HCT116 (cell line): Measurements from ENCODE around the gene CCR2. TPM values are rescaled to one million over a fixed set of nuclear protein-coding genes. Genes with fewer than 3 reads are reported as not detected.

Source experiments
- ATAC-seq: fragments of 200-7000 bp; cut with Tn5 transposase; 2 replicates; pipeline ENCODE4 v1.9.1; 2020; ENCODE audit warnings: mild to moderate bottlenecking, moderate library complexity
- BruUV-seq: library from RNA; stranded (reverse); fragments of 400-500 nt; replicated peaks from 2 replicates; lab custom pipeline; 2021; lab: Mats Ljungman, UMichigan
- CTCF ChIA-PET: fragments of 300-600 bp; sonication (Branson Sonifier 250); formaldehyde crosslinking; loops from one replicate; lab custom pipeline; 2021; ENCODE audit warnings: antibody characterized with exemption; lab: Charles Lee
- POLR2A ChIA-PET: fragments of 300-600, 350-600 bp; sonication (Branson Sonifier 250); formaldehyde crosslinking; loops from one replicate; lab custom pipeline; 2021; ENCODE audit warnings: antibody characterized with exemption; lab: Charles Lee
- RAD21 ChIA-PET, 2 experiments: fragments of 300-600 bp; sonication (Branson Sonifier 250); formaldehyde crosslinking; loops; one replicate each; lab custom pipeline; 2023; ENCODE audit warnings: low total read pairs in 2 of 2; ENCODE audit not compliant: uncharacterized antibody in 2 of 2, unreplicated experiment in 2 of 2, low non-redundant PET in 1 of 2; lab: Charles Lee
- DNase-seq: peaks from one replicate; pipeline ENCODE4 v3.0.0-alpha.2; 2010; ENCODE audit warnings: low read depth, low spot score
- H2AFZ ChIP-seq: fragments of 200-600 bp; shearing (Covaris generic), sonication (generic); 2 replicates; pipeline ENCODE4 v1.6.1; 2017; ENCODE audit warnings: low read depth, mixed run types, mixed read lengths, antibody characterized with exemption, low read length; ENCODE audit not compliant: poor library complexity, severe bottlenecking
- H3K27ac ChIP-seq: 2 replicates; pipeline ENCODE4 v1.5.1; 2012; ENCODE audit warnings: low read depth, low read length
- H3K27me3 ChIP-seq: fragments of 200-600 bp; sonication (generic); 2 replicates; pipeline ENCODE4 v1.6.1; 2016; ENCODE audit warnings: mixed run types, low read length, mixed read lengths; ENCODE audit not compliant: insufficient read depth
- H3K36me3 ChIP-seq, 2 experiments: fragments of 200-500 bp in 1 of 2; fragments of 200-600 bp in 1 of 2; sonication (Bioruptor generic) in 1 of 2; sonication (generic) in 1 of 2; 2 replicates each; pipeline versions ENCODE4 v1.5.1 to v1.6.1; 2014 to 2016; ENCODE audit warnings: low read length in 2 of 2, inconsistent platforms in 1 of 2, mixed read lengths in 1 of 2, mixed run types in 1 of 2; ENCODE audit not compliant: insufficient read depth in 2 of 2, control insufficient read depth in 1 of 2
- H3K4me1 ChIP-seq, 2 experiments: fragments of 200-600 bp in 1 of 2; sonication (generic) in 1 of 2; 2 replicates each; pipeline versions ENCODE4 v1.5.1 to v1.6.1; 2012 to 2017; ENCODE audit warnings: low read length in 2 of 2, inconsistent platforms in 1 of 2, mild to moderate bottlenecking in 1 of 2, mixed read lengths in 1 of 2, mixed run types in 1 of 2, moderate library complexity in 1 of 2; ENCODE audit not compliant: insufficient read depth in 2 of 2, control insufficient read depth in 1 of 2
- H3K4me2 ChIP-seq: fragments of 200-600 bp; sonication (generic); 2 replicates; pipeline ENCODE4 v1.6.1; 2017; ENCODE audit warnings: mixed run types, low read length, mixed read lengths
- H3K4me3 ChIP-seq, 2 experiments: fragments of 200-600 bp in 1 of 2; sonication (generic) in 1 of 2; replicated peaks in 1 of 2; 2 replicates each; pipeline ENCODE4 v1.5.1; 2011 to 2016; ENCODE audit warnings: low read length in 2 of 2, control low read depth in 1 of 2, low read depth in 1 of 2, mild to moderate bottlenecking in 1 of 2, mixed read lengths in 1 of 2, mixed run types in 1 of 2
- H3K79me2 ChIP-seq: fragments of 200-600 bp; sonication (generic); 2 replicates; pipeline ENCODE4 v1.6.1; 2017; ENCODE audit warnings: mild to moderate bottlenecking, mixed run types, low read length, moderate library complexity, mixed read lengths; ENCODE audit not compliant: insufficient read depth
- H3K9ac ChIP-seq: fragments of 200-600 bp; sonication (generic); 2 replicates; pipeline ENCODE4 v1.6.1; 2016; ENCODE audit warnings: low read length, mixed read lengths
- H3K9me2 ChIP-seq: fragments of 200-600 bp; sonication (generic), shearing (Covaris generic); 2 replicates; pipeline ENCODE4 v1.6.1; 2017; ENCODE audit warnings: mixed run types, mild to moderate bottlenecking, moderate library complexity; ENCODE audit not compliant: insufficient read depth
- H3K9me3 ChIP-seq, 2 experiments: fragments of 200-500 bp in 1 of 2; fragments of 200-600 bp in 1 of 2; sonication (Bioruptor generic) in 1 of 2; sonication (generic) in 1 of 2; 2 replicates each; pipeline ENCODE4 v1.6.1; 2014 to 2017; ENCODE audit warnings: low read length in 2 of 2, mixed read lengths in 2 of 2, inconsistent platforms in 1 of 2, low read depth in 1 of 2, mild to moderate bottlenecking in 1 of 2, mixed run types in 1 of 2, moderate library complexity in 1 of 2; ENCODE audit not compliant: control insufficient read depth in 1 of 2, insufficient read depth in 1 of 2
- H4K20me1 ChIP-seq: fragments of 200-600 bp; sonication (generic), shearing (Covaris generic); 2 replicates; pipeline ENCODE4 v1.6.1; 2017; ENCODE audit warnings: mixed run types, mild to moderate bottlenecking, moderate library complexity; ENCODE audit not compliant: insufficient read depth
- CBX3 ChIP-seq: IDR thresholded peaks from 2 replicates; pipeline ENCODE4 v1.6.1; 2012; ENCODE audit warnings: low read depth
- CEBPB ChIP-seq: IDR thresholded peaks from 2 replicates; pipeline ENCODE4 v1.6.1; 2012; ENCODE audit warnings: low read depth
- EGR1 ChIP-seq: IDR thresholded peaks from 2 replicates; pipeline ENCODE4 v1.6.1; 2012; ENCODE audit warnings: low read depth
- ELF1 ChIP-seq: IDR thresholded peaks from 2 replicates; pipeline ENCODE4 v1.6.1; 2012; ENCODE audit warnings: low read depth, borderline replicate concordance
- EZH2 ChIP-seq: fragments of 200-600 bp; sonication (generic); IDR thresholded peaks from 2 replicates; pipeline ENCODE4 v1.6.1; 2017; ENCODE audit warnings: antibody characterized with exemption, mixed run types
- EZH2phosphoT487 ChIP-seq: fragments of 200-600 bp; IDR thresholded peaks from 2 replicates; pipeline ENCODE4 v1.6.1; 2018; ENCODE audit warnings: antibody characterized with exemption, borderline replicate concordance
- FOSL1 ChIP-seq: IDR thresholded peaks from 2 replicates; pipeline ENCODE4 v1.6.1; 2012; ENCODE audit warnings: low read depth
- JUND ChIP-seq: IDR thresholded peaks from 2 replicates; pipeline ENCODE4 v1.6.1; 2012
- POLR2AphosphoS5 ChIP-seq: IDR thresholded peaks from 2 replicates; pipeline ENCODE4 v1.6.1; 2011; ENCODE audit warnings: mild to moderate bottlenecking, low read depth, low read length, moderate library complexity
- RAD21 ChIP-seq: IDR thresholded peaks from 2 replicates; pipeline ENCODE4 v1.6.1; 2012; ENCODE audit warnings: low read depth, mild to moderate bottlenecking
- SIN3A ChIP-seq: IDR thresholded peaks from 2 replicates; pipeline ENCODE4 v1.6.1; 2012; ENCODE audit warnings: low read depth
- SRF ChIP-seq: IDR thresholded peaks from 2 replicates; pipeline ENCODE4 v1.6.1; 2012; ENCODE audit warnings: low read depth
- YY1 ChIP-seq: IDR thresholded peaks from 2 replicates; pipeline ENCODE4 v1.6.1; 2011; ENCODE audit warnings: low read length, low read depth, moderate library complexity, mild to moderate bottlenecking; ENCODE audit not compliant: insufficient replicate concordance; ENCODE audit errors: extremely low read depth
- ZFX ChIP-seq: fragments of 450-650 bp; IDR thresholded peaks from 2 replicates; pipeline ENCODE4 v1.6.1; 2017
- ZNF274 ChIP-seq: fragments of 200-500 bp; sonication (Bioruptor generic); IDR thresholded peaks from 2 replicates; pipeline ENCODE4 v1.6.1; 2014; ENCODE audit warnings: mild to moderate bottlenecking, low read depth, low read length, inconsistent platforms
- intact Hi-C: fragments of 100-400 bp; cut with micrococcal nuclease; formaldehyde crosslinking; loops from 2 replicates; pipeline ENCODE4 v1.10.0; 2022
- total RNA-seq: library from RNA; stranded (reverse); gene quantifications from one replicate; pipeline ENCODE4 v1.2.1, GENCODE V29; 2021; ENCODE audit not compliant: unreplicated experiment
- TF ChIP-seq, protein P1 (sequence below), 3 experiments: fragments of 200-600 bp in 1 of 3; sonication (generic) in 1 of 3; IDR thresholded peaks in 2 of 3; conservative IDR thresholded peaks in 1 of 3; 2 replicates each; pipeline ENCODE4 v1.5.1; 2012 to 2017; ENCODE audit warnings: low read depth in 2 of 3, low read length in 2 of 3, antibody characterized with exemption in 1 of 3, borderline replicate concordance in 1 of 3, control low read depth in 1 of 3, mild to moderate bottlenecking in 1 of 3, mixed read lengths in 1 of 3, mixed run types in 1 of 3, moderate library complexity in 1 of 3; ENCODE audit not compliant: insufficient read depth in 1 of 3
- TF ChIP-seq, protein P2 (sequence below): IDR thresholded peaks from 2 replicates; pipeline ENCODE4 v1.6.1; 2011; ENCODE audit warnings: mild to moderate bottlenecking, low read length, moderate library complexity; ENCODE audit not compliant: insufficient replicate concordance; ENCODE audit errors: extremely low read depth
- TF ChIP-seq, protein P3 (sequence below): IDR thresholded peaks from 2 replicates; pipeline ENCODE4 v1.6.1; 2012; ENCODE audit warnings: low read depth
- TF ChIP-seq, protein P4 (sequence below): IDR thresholded peaks from 2 replicates; pipeline ENCODE4 v1.6.1; 2012

The CCR2 gene
- total RNA-seq, 1 experiment from 2014 or later: not detected

DNA sequence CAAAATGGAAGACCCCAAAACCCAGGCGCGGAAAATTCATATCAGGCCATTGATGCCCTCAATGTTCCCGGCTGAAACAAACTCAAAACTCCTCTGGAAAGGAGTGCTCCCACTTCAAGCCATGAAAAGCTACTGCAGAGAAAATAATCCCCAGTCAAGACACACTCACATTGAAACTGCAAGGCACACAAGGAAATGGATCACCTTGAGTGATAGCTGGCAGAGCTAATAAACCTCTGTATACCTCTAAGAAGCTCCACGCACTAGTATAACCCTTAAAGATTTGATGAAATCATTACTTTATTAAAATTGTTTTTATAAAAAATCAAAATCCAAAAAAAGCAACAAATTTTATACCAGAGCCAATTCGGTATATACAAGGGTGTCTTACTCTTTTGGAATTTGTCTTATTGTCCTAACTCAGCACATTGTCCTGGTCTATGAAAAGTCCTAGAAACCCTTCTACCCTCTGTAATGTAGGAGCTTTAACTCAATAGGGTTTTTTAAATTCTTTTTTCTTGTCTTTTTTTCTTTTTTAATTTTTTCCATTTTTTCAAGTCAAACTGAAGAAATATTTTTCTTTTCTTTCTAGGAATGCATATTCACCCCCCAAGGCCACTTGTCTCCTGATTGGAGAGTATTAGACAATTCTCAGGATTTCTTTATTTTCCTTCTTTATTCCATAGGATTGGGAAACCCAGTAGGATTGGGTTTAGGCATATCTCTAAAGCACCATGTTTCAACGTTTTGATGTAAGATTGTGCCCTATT is 44.5 kb downstream of the CCR2 start:
- H3K27me3 ChIP-seq: no peaks in the 10 kb centered on the region
- no peak overlapping the region for H3K9ac ChIP-seq
- intact Hi-C loops: no loop called here
- no peaks in the 10 kb centered on the region for H3K9me3 ChIP-seq
- H3K4me1 ChIP-seq: no peaks in the 10 kb centered on the region
- DNase-seq: no peak
- H4K20me1 ChIP-seq: no peaks in the 10 kb centered on the region
- no peak overlapping the region for H2AFZ ChIP-seq
- no peak for TF ChIP-seq SRF
- no peak for TF ChIP-seq JUND
- TF ChIP-seq, protein P1, sequence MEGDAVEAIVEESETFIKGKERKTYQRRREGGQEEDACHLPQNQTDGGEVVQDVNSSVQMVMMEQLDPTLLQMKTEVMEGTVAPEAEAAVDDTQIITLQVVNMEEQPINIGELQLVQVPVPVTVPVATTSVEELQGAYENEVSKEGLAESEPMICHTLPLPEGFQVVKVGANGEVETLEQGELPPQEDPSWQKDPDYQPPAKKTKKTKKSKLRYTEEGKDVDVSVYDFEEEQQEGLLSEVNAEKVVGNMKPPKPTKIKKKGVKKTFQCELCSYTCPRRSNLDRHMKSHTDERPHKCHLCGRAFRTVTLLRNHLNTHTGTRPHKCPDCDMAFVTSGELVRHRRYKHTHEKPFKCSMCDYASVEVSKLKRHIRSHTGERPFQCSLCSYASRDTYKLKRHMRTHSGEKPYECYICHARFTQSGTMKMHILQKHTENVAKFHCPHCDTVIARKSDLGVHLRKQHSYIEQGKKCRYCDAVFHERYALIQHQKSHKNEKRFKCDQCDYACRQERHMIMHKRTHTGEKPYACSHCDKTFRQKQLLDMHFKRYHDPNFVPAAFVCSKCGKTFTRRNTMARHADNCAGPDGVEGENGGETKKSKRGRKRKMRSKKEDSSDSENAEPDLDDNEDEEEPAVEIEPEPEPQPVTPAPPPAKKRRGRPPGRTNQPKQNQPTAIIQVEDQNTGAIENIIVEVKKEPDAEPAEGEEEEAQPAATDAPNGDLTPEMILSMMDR (IDR thresholded peaks at IDR 0.05 in 2 of 3, conservative IDR thresholded peaks at IDR 0.05 in 1 of 3; ENCODE audit: borderline replicate concordance in 1 of 3, insufficient read depth in 1 of 3, low read depth in 2 of 3, low read length in 2 of 3): no peak
- TF ChIP-seq, protein P2, sequence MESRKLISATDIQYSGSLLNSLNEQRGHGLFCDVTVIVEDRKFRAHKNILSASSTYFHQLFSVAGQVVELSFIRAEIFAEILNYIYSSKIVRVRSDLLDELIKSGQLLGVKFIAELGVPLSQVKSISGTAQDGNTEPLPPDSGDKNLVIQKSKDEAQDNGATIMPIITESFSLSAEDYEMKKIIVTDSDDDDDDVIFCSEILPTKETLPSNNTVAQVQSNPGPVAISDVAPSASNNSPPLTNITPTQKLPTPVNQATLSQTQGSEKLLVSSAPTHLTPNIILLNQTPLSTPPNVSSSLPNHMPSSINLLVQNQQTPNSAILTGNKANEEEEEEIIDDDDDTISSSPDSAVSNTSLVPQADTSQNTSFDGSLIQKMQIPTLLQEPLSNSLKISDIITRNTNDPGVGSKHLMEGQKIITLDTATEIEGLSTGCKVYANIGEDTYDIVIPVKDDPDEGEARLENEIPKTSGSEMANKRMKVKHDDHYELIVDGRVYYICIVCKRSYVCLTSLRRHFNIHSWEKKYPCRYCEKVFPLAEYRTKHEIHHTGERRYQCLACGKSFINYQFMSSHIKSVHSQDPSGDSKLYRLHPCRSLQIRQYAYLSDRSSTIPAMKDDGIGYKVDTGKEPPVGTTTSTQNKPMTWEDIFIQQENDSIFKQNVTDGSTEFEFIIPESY: no peak
- TF ChIP-seq POLR2AphosphoS5: no peak
- no peak for TF ChIP-seq ZNF274
- TF ChIP-seq, protein P3, sequence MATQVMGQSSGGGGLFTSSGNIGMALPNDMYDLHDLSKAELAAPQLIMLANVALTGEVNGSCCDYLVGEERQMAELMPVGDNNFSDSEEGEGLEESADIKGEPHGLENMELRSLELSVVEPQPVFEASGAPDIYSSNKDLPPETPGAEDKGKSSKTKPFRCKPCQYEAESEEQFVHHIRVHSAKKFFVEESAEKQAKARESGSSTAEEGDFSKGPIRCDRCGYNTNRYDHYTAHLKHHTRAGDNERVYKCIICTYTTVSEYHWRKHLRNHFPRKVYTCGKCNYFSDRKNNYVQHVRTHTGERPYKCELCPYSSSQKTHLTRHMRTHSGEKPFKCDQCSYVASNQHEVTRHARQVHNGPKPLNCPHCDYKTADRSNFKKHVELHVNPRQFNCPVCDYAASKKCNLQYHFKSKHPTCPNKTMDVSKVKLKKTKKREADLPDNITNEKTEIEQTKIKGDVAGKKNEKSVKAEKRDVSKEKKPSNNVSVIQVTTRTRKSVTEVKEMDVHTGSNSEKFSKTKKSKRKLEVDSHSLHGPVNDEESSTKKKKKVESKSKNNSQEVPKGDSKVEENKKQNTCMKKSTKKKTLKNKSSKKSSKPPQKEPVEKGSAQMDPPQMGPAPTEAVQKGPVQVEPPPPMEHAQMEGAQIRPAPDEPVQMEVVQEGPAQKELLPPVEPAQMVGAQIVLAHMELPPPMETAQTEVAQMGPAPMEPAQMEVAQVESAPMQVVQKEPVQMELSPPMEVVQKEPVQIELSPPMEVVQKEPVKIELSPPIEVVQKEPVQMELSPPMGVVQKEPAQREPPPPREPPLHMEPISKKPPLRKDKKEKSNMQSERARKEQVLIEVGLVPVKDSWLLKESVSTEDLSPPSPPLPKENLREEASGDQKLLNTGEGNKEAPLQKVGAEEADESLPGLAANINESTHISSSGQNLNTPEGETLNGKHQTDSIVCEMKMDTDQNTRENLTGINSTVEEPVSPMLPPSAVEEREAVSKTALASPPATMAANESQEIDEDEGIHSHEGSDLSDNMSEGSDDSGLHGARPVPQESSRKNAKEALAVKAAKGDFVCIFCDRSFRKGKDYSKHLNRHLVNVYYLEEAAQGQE: no peak
- no peak for TF ChIP-seq EZH2
- no peak for TF ChIP-seq ELF1
- TF ChIP-seq RAD21: no peak
- no peak for TF ChIP-seq EZH2phosphoT487
- no peak for TF ChIP-seq SIN3A
- TF ChIP-seq EGR1: no peak
- TF ChIP-seq FOSL1: no peak
- TF ChIP-seq ZFX: no peak
- no peak for TF ChIP-seq YY1
- TF ChIP-seq CBX3: no peak
- TF ChIP-seq, protein P4, sequence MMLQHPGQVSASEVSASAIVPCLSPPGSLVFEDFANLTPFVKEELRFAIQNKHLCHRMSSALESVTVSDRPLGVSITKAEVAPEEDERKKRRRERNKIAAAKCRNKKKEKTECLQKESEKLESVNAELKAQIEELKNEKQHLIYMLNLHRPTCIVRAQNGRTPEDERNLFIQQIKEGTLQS: no peak
- TF ChIP-seq CEBPB: no peak
- TF ChIP-seq, all 23 proteins: peak for 0
- H3K9me2 ChIP-seq: no peaks in the 10 kb centered on the region
- ChIA-PET POLR2A (no interaction called here), RAD21 (no interaction called here), CTCF (interaction anchor here (1.2 kb wide), 1 partner anchor 15 kb away, joined by 3 read pairs; no protein-coding TSS in a partner anchor)
- no peak overlapping the region for H3K27ac ChIP-seq
- no TSS peak for BruUV-seq
- H3K4me3 ChIP-seq: no peak overlapping the region
- ATAC-seq: no peak
- H3K79me2 ChIP-seq: no peaks in the 10 kb centered on the region
- no peaks in the 10 kb centered on the region for H3K36me3 ChIP-seq
- H3K4me2 ChIP-seq: no peak overlapping the region
